ENCODE results near the gene ZNF628.

The ZNF628 gene

GRCh38 chr19:55484593-55485438, 8.4 kb downstream of the ZNF628 start, which contains the start of gene NAT14:
NAT14 (plus strand) TSS chr19:55485188; CDS start chr19:55485709, 521 bp downstream.
- DNase-seq (ENCODE audit: low read depth in 2 of 2) = peak; percentile 49 to 51

GRCh38 chr19:55485439-55486011, 9.1 kb downstream of the ZNF628 start:
- DNase-seq (ENCODE audit: low read depth in 2 of 2) = no peak

- no peak for DNase-seq (ENCODE audit: low read depth in 2 of 2)
Observed at GRCh38 chr19:55486043-55486970, 9.9 kb downstream of the ZNF628 start.

GRCh38 chr19:55486971-55487923, 10.8 kb downstream of the ZNF628 start:
- peak; percentile 42 to 48 for DNase-seq (ENCODE audit: low read depth in 2 of 2)

- no peak for DNase-seq (ENCODE audit: low read depth in 2 of 2)
Observed at GRCh38 chr19:55487924-55488687, 11.7 kb downstream of the ZNF628 start, which contains the start of gene SSC5D. SSC5D (plus strand) TSS chr19:55488436; CDS start chr19:55488590, 154 bp downstream.

GRCh38 chr19:55488986-55489710, 12.7 kb downstream of the ZNF628 start:
- DNase-seq (ENCODE audit: low read depth in 2 of 2) = no peak

- no peak for DNase-seq (ENCODE audit: low read depth in 2 of 2)
Observed at GRCh38 chr19:55489711-55490477, 13.5 kb downstream of the ZNF628 start.

- no peak for DNase-seq (ENCODE audit: low read depth in 2 of 2)
Observed at GRCh38 chr19:55490478-55491432, 14.3 kb downstream of the ZNF628 start.

GRCh38 chr19:55491546-55492360, 15.3 kb downstream of the ZNF628 start:
- DNase-seq (ENCODE audit: low read depth in 2 of 2) = no peak

GRCh38 chr19:55492362-55492944, 16.0 kb downstream of the ZNF628 start:
- no peak for DNase-seq (ENCODE audit: low read depth in 2 of 2)

GRCh38 chr19:55493052-55493644, 16.7 kb downstream of the ZNF628 start:
- DNase-seq (ENCODE audit: low read depth in 2 of 2) = no peak

- no peak for DNase-seq (ENCODE audit: low read depth in 2 of 2)
Observed at GRCh38 chr19:55493645-55494171, 17.3 kb downstream of the ZNF628 start.

- no peak for DNase-seq (ENCODE audit: low read depth in 2 of 2)
Observed at GRCh38 chr19:55494172-55494761, 17.9 kb downstream of the ZNF628 start.

GRCh38 chr19:55495646-55496349, 19.4 kb downstream of the ZNF628 start:
- DNase-seq (ENCODE audit: low read depth in 2 of 2) = no peak

Measured in stimulated activated CD8-positive, alpha-beta memory T cell treated with anti-CD3 and anti-CD28 coated beads, Interleukin-15, amount 100 ng/mL, for 48 hours (primary cell).